Stimulated activated naive CD8-positive, alpha-beta T cell treated with anti-CD3 and anti-CD28 coated beads, Interleukin-15, amount 100 ng/mL, for 72 hours (primary cell): Measurements from ENCODE around the gene PLCB1.
A peak's percentile ranks its signal among the peaks of the same experiment; 100 is the strongest.

Experiments
- ATAC-seq: fragments of 150-1000 bp; cut with Tn5 transposase; 2 replicates; pipeline ENCODE4 v1.10.0; 2021; ENCODE audit warnings: mild to moderate bottlenecking, moderate library complexity
- DNase-seq, 2 donors: peaks; one replicate each; pipeline ENCODE4 v3.0.0; 2021 to 2022
- H3K27ac Mint-ChIP-seq, 2 donors: one replicate each; pipeline ENCODE4 v1.8.0; 2022; ENCODE audit warnings: mild to moderate bottlenecking in 2 of 2, mixed read lengths in 2 of 2, moderate library complexity in 2 of 2
- H3K27me3 Mint-ChIP-seq: one replicate; pipeline ENCODE4 v1.8.0; 2022; ENCODE audit warnings: mixed read lengths
- H3K4me1 Mint-ChIP-seq: one replicate; pipeline ENCODE4 v1.8.0; 2022; ENCODE audit warnings: mild to moderate bottlenecking, mixed read lengths
- H3K4me3 Mint-ChIP-seq, 2 donors: one replicate each; pipeline ENCODE4 v1.8.0; 2022; ENCODE audit warnings: mild to moderate bottlenecking in 2 of 2, mixed read lengths in 2 of 2, moderate library complexity in 1 of 2
- H3K9me3 Mint-ChIP-seq, 2 donors: one replicate each; pipeline ENCODE4 v1.8.0; 2022; ENCODE audit warnings: mixed read lengths in 2 of 2

PLCB1 gene

DNA sequence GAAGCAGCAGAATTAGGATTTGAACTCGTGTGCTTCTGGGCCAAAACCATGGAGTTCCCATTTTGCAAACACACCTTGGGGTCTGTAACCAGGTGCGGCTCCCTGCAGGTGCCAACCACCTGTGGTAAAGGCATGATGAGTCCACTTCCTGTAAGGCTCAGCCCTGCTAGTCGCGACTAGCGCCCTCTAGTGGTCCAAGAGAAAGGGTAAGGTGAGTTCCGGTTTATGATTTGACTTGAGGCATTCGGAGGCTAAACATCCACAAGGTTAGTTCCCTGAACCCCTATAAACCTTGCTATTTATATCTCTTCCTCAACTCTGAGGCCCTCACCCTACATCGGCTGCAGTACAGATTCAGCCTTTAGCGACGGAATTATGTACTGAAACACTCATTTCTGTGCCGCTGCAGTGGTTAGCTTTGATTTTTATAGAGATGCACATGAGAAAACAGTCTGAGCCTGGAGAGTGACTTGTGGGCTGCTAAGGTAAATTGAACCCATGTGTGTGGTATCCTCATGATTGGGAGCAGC, 173.4 kb downstream of the PLCB1 start:
- ATAC-seq (peak; percentile 91), DNase-seq (peak; percentile 66 to 71)
- H3K4me3 Mint-ChIP-seq = no peak overlapping the region
- no peak overlapping the region for H3K27ac Mint-ChIP-seq
- H3K4me1 Mint-ChIP-seq = peaks cover 8% of the 10 kb centered on the region
- H3K9me3 Mint-ChIP-seq = no peaks in the 10 kb centered on the region
- H3K27me3 Mint-ChIP-seq = no peaks in the 10 kb centered on the region

DNA sequence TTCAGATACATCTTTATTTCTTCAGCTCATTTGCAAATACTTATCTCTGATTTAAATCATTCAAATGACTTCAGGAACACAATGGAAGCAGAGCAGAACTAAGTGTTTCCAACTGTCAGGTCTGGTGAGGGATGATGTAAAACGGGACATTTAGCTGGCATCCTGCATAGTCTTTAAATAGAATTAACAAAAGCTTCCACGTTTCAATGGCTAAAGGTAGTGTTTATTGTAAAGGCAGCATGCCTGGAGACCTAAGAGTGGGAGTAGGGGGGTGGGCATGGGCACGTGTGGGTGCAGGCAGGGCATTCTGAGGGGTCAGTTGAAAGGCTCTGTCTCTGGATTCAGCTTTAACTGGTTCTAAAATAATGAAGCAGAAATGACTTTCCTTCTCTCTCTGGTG, 174.9 kb downstream of the PLCB1 start:
- ATAC-seq (no peak), DNase-seq (no peak)
- Mint-ChIP-seq H3K27me3 (no peaks in the 10 kb centered on the region), H3K4me1 (peaks cover 8% of the 10 kb centered on the region), H3K27ac (no peak overlapping the region), H3K9me3 (no peaks in the 10 kb centered on the region), H3K4me3 (no peak overlapping the region)

- ATAC-seq = no peak
- Mint-ChIP-seq H3K4me3 (no peak overlapping the region), H3K9me3 (no peaks in the 10 kb centered on the region), H3K27ac (no peak overlapping the region), H3K27me3 (no peaks in the 10 kb centered on the region), H3K4me1 (peaks cover 8% of the 10 kb centered on the region)
- no peak for DNase-seq
Observed at GRCh38 chr20:8309634-8310033, 177.6 kb downstream of the PLCB1 start.

- Mint-ChIP-seq H3K4me1 (peaks cover 2% of the 10 kb centered on the region), H3K27me3 (no peaks in the 10 kb centered on the region), H3K27ac (no peak overlapping the region), H3K4me3 (no peak overlapping the region), H3K9me3 (no peaks in the 10 kb centered on the region)
- DNase-seq = no peak
- ATAC-seq = no peak
Observed at GRCh38 chr20:8310618-8311017, 178.6 kb downstream of the PLCB1 start.

DNA sequence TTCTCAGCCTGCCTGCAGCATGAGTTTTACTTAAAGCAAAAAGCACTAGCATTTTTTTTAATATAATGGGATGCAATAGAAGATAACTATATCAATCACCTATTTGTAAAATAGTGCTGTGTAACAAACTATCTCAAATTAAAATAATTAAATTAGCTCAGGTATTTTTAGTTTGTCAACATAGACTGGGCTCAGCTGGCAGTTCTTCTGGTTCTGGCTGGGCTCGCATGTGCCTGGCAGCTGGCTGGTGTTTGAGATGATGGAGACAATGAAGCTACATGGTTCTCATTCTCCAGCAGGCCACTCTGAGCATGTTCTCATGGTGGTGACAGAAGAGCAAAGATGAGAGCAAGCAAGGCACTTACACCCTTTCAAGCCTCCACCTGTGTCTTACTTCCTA, 181.0 kb downstream of the PLCB1 start:
- Mint-ChIP-seq H3K27ac (no peak overlapping the region), H3K9me3 (no peaks in the 10 kb centered on the region), H3K4me1 (no peaks in the 10 kb centered on the region), H3K4me3 (no peak overlapping the region), H3K27me3 (no peaks in the 10 kb centered on the region)
- no peak for DNase-seq
- no peak for ATAC-seq

- Mint-ChIP-seq H3K9me3 (no peaks in the 10 kb centered on the region), H3K4me3 (no peak overlapping the region), H3K27ac (no peak overlapping the region), H3K27me3 (no peaks in the 10 kb centered on the region), H3K4me1 (no peaks in the 10 kb centered on the region)
- ATAC-seq (no peak), DNase-seq (no peak)
Observed at GRCh38 chr20:8315639-8316573, 183.8 kb downstream of the PLCB1 start.

GRCh38 chr20:8317448-8317847, 185.4 kb downstream of the PLCB1 start:
- no peak overlapping the region for H3K27ac Mint-ChIP-seq
- H3K9me3 Mint-ChIP-seq = no peaks in the 10 kb centered on the region
- no peak overlapping the region for H3K4me3 Mint-ChIP-seq
- no peaks in the 10 kb centered on the region for H3K4me1 Mint-ChIP-seq
- ATAC-seq = no peak
- DNase-seq = no peak
- no peaks in the 10 kb centered on the region for H3K27me3 Mint-ChIP-seq

DNA sequence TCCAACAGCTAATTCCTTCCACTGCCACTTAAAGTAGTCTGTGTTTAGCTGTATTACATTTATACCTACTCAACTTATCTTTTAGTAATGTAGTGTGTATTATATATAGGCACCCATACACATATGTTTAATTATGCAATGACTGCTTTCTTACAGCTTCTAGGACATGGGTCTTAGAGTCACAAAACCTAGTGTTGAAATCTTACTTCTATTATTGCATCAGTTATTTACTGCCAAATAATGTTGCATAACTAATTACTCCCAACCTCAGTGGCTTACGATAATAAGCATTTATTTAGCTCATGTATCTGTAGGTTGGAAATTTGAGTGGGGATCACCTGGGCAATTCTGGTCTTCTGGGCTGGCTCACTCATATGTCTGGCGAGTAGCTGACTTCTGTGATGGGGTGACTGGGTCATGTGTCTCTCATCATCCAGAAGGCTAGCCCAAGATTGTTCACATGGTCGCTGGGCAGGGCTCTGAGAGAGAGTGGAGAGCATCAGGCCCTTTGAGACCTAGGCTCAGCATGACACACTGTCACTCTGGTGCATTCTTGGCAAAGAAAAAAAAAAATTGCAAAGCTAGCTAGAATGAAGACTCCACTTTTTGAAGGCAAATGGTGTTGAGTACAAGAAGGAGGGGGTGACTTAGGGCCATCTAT, 187.0 kb downstream of the PLCB1 start:
- H3K4me1 Mint-ChIP-seq = no peaks in the 10 kb centered on the region
- no peak overlapping the region for H3K27ac Mint-ChIP-seq
- no peaks in the 10 kb centered on the region for H3K9me3 Mint-ChIP-seq
- no peak overlapping the region for H3K4me3 Mint-ChIP-seq
- H3K27me3 Mint-ChIP-seq = no peaks in the 10 kb centered on the region
- no peak for DNase-seq
- ATAC-seq = no peak

GRCh38 chr20:8320306-8320705, 188.2 kb downstream of the PLCB1 start:
- DNase-seq = no peak
- no peak for ATAC-seq
- H3K4me1 Mint-ChIP-seq = no peaks in the 10 kb centered on the region
- no peaks in the 10 kb centered on the region for H3K27me3 Mint-ChIP-seq
- no peak overlapping the region for H3K4me3 Mint-ChIP-seq
- no peaks in the 10 kb centered on the region for H3K9me3 Mint-ChIP-seq
- no peak overlapping the region for H3K27ac Mint-ChIP-seq

GRCh38 chr20:8321001-8321400, 188.9 kb downstream of the PLCB1 start:
- DNase-seq = no peak

GRCh38 chr20:8322662-8323217, 190.7 kb downstream of the PLCB1 start:
- H3K4me3 Mint-ChIP-seq = no peak overlapping the region
- H3K9me3 Mint-ChIP-seq = no peaks in the 10 kb centered on the region
- DNase-seq (no peak), ATAC-seq (no peak)
- no peaks in the 10 kb centered on the region for H3K27me3 Mint-ChIP-seq
- no peak overlapping the region for H3K27ac Mint-ChIP-seq
- no peaks in the 10 kb centered on the region for H3K4me1 Mint-ChIP-seq

More at GRCh38 chr20:8321001-8321400, 188.9 kb downstream of the PLCB1 start:
- no peak for ATAC-seq
- H3K4me3 Mint-ChIP-seq = no peak overlapping the region
- H3K9me3 Mint-ChIP-seq = no peaks in the 10 kb centered on the region
- no peaks in the 10 kb centered on the region for H3K27me3 Mint-ChIP-seq
- H3K27ac Mint-ChIP-seq = no peak overlapping the region
- no peaks in the 10 kb centered on the region for H3K4me1 Mint-ChIP-seq

GRCh38 chr20:8326191-8326590, 194.1 kb downstream of the PLCB1 start:
- Mint-ChIP-seq H3K9me3 (no peaks in the 10 kb centered on the region), H3K4me1 (no peaks in the 10 kb centered on the region)

DNA sequence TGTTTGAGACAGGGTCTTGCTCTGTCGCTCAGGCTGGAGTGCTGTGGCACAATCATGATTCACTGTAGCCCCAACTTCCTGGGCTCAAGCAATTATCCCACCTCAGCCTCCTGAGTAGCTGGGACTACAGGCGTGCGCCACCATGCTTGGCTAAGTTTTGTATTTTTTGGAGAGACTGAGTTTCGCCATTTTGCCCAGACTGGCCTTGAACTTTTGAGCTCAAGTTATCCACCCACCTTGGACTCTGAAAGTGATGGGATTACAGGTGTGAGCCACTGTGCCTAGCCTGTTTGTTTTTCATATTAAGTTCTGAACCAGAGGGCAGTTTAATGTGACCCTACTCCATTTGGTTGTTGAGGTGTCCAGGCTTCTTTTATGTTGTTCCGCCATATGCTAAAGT, 194.8 kb downstream of the PLCB1 start:
- no peaks in the 10 kb centered on the region for H3K9me3 Mint-ChIP-seq
- H3K27me3 Mint-ChIP-seq = no peaks in the 10 kb centered on the region
- DNase-seq = no peak
- H3K4me3 Mint-ChIP-seq = no peak overlapping the region
- ATAC-seq = no peak
- no peaks in the 10 kb centered on the region for H3K4me1 Mint-ChIP-seq
- no peak overlapping the region for H3K27ac Mint-ChIP-seq

More at GRCh38 chr20:8326191-8326590, 194.1 kb downstream of the PLCB1 start:
- DNase-seq (no peak), ATAC-seq (no peak)
- Mint-ChIP-seq H3K4me3 (no peak overlapping the region), H3K27ac (no peak overlapping the region), H3K27me3 (no peaks in the 10 kb centered on the region)

DNA sequence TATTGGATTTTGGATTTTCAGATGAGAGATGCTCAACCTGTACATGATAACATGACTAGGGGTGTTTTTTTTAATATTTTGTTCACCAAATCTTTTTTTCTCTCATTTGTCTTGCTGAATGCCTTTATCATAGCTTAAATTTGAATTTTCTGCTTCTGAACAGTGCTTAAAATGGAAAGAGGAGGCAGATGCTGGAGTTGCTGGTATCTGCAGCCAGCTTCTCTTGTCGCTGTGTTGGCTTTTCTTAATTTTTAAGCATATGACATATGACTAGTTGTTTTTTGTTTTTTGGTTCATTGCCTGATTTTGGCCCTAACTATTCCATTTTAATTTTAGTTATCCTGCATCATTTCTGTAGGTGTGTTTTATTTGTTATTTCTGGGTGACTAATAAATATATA, 196.1 kb downstream of the PLCB1 start:
- Mint-ChIP-seq H3K9me3 (no peaks in the 10 kb centered on the region), H3K27ac (no peak overlapping the region), H3K4me3 (no peak overlapping the region), H3K27me3 (no peaks in the 10 kb centered on the region), H3K4me1 (no peaks in the 10 kb centered on the region)
- DNase-seq (no peak), ATAC-seq (no peak)

GRCh38 chr20:8330319-8330784, 198.3 kb downstream of the PLCB1 start:
- no peaks in the 10 kb centered on the region for H3K4me1 Mint-ChIP-seq
- DNase-seq = no peak
- no peaks in the 10 kb centered on the region for H3K9me3 Mint-ChIP-seq
- no peak overlapping the region for H3K27ac Mint-ChIP-seq
- no peak overlapping the region for H3K4me3 Mint-ChIP-seq
- no peaks in the 10 kb centered on the region for H3K27me3 Mint-ChIP-seq
- no peak for ATAC-seq
